GM18867 (cell line): ENCODE results near the gene SS18L1.

Experiments
- ATAC-seq: cut with Tn5 transposase; IDR thresholded peaks from one replicate; pipeline ENCODE4 v1.9.1; 2021; ENCODE audit warnings: mild to moderate bottlenecking, moderate library complexity; ENCODE audit not compliant: unreplicated experiment

The SS18L1 gene

DNA sequence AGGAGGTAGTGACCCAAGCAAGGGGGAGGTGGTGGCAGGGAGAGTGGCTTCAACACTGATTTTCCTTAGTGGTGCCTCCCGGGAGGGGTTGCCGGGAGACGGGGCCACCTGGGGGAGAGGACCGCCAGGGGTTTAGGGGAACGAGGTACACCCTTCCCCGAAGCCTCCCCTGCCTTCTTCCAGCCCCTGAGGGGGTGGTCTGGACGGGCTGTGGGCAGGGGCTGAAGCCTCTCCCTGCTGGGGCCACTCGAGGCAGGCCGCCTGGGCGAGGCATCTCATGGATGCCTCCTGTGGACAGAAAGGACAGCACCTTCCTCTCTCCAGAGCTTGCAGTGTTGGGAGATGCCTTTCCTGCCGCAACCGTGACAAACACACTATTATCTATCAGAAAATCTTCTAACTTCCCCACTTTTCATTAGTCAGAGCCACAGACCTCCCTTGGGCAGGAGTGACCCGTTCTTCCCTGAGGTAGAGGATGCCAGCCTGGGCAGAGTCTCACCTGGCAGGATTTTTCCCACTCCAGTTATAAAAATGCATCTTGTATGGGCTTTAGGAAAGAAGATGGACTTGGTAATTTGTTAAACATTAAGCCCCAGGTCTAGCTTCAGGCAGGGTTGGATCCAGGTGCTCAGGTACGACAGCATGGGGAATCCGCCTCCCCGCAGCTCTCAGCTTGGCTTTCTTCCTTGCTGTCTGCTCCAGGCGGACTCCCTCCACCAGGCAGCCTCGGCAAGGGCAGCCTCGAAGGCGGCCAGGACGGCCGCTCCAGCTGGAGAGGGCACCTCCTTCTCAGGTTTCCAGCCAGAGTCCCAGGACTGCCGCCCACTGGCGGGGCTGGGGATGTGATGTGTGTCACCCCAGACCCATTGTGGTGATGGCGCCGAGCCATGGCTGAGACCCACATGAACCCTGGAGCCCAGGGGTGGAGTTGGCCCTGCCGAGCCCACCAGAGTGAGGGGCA, 65.5 kb downstream of the SS18L1 start:
- no peak for ATAC-seq

DNA sequence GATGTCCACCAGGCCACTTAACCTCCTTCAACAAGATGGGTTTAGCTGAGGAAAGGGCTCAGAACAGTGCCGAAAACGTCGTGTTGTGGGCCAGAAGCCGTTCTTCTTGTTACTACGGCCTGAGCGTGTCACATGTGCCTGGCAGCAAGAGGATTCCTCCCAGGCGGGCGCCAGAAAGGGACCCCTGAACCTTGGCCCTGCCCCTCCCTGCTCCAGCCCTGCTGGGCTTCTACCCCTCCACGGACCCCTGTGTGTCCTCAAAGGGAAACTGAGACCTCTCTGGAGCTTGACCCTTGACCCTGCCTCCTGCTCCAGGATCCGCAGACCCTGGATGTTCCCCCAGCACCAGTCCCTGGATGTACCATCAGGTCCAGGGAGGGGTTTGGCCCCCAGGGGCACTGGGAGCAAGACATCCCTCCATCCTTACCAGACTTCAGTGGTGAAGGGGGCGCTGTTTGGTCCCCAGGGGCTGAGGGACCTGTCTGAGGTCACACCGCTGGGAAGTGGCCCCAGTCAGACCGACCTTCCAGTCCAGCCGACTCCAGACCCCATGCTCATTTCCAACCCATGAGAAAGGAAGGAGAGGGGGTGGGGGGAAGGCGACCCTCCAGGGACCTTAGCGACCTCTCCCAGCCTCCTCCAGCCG, 66.4 kb downstream of the SS18L1 start:
- ATAC-seq, result no peak

DNA sequence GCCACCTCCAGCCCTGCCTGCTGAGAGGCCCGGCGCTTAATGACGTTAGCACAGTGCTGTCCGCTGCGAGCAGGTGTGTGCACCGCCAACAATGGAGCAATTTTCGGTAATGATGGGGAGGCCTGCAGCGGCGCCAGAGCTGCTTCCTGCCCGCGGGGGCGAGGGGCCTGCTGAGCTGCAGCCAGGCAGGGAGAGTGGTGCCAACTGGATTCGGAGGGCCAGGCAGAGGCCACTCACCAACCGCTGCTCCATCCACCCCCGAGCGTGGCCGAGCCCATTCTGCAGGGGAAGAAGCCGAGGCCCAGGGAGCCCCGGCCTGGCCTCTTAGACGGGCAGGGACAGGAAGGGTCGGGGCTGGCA, 66.9 kb downstream of the SS18L1 start:
- ATAC-seq, result no peak

DNA sequence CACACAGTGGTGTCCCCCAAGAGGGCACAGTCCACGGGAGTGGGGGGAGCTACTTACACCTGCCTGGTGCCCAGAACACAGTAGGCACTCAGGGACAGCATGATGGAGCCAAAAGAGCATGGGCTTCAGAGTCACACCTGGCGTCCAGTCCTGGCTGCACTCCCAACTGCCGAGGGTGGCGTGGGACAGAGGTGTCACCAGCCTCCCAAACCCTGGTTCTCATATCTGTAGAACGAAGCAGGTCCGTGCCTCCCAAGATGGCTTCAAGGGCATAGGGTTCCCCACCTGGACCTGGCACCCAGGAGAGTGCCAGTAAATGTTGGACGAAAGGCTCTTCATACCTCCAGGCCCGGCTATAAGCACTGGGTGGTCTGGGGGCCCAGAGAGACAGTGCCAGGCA, 67.6 kb downstream of the SS18L1 start:
- ATAC-seq, result no peak

DNA sequence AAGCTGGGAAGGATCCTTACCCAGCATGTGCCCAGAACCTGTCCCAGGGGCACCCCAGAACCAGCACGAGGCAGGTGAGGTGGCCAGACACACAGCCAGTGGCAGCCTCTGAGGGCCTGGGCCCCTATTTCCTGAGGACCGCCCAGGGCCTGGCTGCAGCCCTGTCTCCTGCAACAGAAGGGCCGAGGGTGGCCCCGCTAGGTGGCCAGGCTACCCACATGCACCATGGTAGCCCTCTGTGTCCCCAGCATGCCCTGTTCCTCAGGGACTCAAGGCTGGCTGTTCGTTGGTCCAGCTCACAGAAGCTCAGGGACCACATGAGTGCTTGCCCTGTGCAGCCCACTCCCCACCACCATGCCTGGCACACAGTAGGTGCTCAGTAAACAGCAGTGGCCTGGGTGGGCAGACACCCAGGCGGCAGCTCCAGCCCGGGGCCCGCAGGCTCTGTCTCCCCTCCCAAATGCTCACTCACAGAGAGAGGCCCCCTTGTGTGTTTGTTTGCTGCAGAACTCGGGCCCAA, 68.3 kb downstream of the SS18L1 start:
- no peak for ATAC-seq

DNA sequence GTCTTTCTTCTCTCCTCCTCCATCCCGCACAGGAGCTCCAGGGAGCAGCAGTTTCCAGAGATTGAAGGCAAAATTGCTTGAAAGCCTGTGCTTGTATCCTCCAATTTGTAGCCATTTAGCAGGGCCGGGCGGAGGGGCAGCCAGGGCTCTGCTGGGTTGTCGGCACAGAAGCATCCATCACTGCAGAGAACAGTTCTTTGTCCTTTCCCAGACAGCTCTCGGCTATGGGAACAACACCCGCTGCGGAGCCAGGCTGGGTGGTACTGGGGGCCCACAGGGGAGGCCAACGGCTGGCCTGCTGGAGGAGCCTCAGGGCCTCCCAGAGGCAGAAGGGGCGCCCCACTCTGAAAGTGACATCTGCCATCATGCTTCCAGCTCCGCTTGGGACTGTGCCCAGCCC, 68.7 kb downstream of the SS18L1 start:
- ATAC-seq, result no peak

DNA sequence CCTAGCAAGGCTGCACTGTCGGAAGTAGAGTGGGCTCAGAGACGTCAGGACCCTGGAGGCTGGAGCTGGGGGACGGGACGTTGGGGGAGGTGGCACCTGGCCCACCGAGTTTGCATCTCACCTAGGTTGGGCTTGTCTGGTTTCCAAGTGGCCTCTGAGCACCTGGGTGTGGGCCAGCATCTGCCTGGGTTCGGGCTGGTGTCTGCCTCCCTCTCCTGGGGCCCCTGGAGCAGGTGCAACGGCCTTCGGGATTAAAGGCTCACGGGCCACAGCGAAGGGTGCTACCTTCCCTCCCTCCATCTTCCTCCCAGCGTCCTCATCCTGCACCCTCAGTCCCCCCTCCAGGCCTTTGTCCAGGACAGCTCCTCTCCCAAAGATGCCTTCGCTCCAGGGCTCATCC, 70.5 kb downstream of the SS18L1 start:
- no peak for ATAC-seq

DNA sequence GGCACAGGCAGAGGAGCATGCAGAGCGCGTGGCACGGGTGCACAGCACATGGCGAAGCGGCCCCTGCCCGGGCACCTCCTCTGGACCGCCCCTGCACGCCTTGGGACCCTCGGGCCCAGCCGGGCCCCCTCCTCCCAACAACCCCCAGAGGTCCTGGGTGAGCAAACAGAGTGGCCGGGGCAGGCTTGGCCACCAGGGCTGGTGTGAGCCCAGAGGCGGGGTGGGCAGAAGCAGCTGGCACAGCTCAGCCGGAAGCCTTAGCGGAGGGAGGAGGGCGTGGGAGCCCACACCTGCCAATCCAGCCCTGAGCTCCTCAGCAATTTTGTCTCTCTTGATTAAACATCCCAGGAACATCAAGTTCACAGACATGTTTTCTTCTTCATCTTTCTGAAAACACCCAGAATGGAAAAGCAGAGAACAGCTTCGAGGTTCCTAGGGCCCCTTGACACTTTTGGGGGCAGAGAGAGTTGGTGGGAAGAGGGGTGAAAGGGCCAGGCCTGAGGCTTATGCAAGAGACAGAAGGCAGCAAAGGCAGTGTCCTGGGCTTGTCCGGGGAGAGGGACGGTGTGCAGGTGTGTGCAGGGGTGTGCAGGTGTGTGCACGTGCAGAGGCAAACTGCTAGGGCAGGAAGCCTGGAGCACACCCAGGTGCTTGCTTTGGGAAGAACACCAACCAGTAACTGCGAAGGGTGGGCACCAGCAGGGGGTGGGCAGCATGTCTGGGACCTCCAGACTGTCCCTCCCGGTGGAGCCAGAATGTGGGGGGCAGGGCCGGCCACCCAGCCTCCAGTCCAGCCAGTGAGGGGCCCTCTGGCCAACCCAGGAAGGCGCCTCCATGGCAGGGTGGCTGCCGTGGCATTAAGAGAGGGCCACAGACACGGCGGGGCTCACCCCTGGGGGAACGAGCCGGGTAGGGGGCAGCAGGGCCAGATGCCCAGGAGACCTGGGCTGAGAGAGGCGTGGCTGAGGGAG, 71.7 kb downstream of the SS18L1 start:
- no peak for ATAC-seq

DNA sequence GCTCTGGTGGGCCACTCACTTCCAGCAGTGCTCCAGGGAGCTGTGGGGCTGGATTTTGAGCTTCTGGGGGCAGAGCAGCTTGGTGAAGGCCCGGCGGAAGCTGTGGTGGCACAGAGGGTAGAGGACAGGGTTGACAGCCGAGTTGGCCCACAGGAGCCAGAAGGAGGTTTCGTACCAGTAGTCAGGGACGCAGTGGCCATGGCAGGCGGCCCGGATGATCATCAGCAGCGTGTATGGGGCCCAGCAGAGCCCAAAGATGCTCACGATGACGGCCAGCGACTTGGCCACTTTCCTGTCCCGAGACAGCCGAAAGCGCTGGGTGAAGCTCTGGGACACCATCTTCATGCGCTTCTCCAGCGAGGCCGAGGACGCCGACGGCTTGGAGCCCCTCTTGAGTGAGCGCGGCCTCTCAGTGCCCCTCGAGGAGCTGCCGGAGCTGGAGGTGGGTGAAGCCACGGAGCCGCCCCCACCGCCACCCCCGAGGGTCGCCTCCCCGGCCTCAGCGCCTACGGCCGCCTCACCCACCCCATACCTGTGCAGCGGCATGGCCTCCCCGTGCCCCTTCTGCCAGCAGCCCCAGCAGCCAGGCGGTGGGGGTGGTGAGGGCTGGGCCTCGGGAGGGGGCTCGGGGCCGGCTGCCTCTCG, 72.5 kb downstream of the SS18L1 start:
- ATAC-seq, result no peak

DNA sequence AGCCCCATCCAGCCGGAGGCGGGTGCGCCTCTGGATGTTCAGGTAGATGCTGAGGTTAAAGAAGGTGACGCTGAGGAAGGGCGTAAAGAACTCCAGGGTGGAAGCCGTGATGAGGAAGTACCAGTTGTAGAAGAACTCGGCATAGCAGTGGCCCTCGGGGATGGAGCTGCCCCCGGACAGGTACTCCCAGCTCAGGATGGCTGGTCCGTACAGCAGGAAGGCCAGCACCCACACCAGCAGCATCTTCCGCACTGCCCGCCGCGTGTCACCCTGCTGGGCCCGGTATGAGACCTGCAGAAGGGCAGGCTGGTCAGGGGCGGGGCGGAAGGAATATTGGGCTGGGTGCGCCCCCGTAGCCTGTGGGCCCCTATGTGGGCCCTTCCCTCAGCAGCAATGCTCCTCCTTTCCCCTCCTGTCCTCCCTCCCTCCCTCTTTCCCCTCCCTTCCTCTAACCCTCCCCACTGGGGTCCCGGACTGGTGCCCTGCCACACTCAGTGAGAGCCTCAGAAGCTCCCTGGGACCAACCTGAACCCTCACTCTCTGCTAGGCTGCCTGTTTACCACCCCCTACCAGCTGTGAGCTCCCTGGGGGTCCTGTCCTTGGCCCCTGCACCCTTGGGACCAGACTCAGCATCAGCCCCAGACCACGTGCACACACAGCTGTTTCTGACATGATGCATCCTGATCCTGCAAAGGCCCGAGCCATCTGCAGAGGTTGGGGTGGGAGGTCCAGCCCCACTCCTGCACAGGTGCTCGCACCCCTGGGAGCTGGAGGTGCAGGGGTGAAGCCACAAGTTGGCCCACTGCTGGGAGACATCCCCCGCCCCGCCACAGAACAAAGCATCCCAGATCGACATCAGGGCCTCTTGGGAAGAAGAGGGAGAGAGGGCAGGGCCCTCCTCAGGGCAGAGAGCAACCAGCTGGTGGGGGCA, 73.3 kb downstream of the SS18L1 start:
- ATAC-seq, result no peak

DNA sequence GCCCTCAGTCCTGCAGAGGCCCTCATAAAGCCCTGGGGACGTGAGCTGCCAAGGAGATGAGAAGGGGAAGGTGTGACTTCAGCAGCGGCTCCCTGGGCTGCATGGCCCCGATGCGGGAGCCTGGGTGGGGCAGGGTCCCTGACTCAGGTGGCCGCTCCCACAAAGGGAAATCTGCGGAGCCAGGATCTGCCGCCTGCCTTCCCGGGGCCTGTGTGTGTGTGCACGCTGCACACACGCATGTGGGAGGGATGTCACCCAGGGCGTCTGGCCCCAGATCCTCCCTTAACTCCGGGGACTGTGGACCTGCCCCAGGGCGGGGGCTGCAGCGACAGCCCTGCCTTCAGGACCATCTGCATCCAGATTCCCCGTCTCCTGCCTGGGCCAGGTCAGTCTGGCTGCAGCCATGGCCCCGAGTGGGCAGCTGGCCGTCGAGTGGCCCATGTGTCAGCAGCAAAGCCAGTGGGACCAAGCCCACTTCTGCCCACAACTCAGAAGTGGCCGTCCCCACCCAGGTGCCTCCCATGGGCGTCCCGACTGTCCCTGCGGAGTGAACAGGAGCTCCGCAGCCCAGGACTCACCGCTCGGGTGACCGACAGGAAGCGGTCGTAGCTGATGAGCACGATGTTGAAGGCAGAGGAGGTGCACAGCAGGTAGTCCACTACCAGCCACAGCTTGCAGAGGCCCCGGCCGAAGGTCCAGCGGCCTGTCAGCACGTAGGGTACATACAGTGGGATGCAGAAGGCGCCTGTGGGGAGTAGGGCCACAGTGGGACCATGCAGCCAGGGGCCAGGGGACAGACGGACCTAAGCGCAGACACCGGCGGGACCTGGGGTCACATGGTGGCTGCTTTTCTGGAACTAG, 74.6 kb downstream of the SS18L1 start:
- no peak for ATAC-seq

DNA sequence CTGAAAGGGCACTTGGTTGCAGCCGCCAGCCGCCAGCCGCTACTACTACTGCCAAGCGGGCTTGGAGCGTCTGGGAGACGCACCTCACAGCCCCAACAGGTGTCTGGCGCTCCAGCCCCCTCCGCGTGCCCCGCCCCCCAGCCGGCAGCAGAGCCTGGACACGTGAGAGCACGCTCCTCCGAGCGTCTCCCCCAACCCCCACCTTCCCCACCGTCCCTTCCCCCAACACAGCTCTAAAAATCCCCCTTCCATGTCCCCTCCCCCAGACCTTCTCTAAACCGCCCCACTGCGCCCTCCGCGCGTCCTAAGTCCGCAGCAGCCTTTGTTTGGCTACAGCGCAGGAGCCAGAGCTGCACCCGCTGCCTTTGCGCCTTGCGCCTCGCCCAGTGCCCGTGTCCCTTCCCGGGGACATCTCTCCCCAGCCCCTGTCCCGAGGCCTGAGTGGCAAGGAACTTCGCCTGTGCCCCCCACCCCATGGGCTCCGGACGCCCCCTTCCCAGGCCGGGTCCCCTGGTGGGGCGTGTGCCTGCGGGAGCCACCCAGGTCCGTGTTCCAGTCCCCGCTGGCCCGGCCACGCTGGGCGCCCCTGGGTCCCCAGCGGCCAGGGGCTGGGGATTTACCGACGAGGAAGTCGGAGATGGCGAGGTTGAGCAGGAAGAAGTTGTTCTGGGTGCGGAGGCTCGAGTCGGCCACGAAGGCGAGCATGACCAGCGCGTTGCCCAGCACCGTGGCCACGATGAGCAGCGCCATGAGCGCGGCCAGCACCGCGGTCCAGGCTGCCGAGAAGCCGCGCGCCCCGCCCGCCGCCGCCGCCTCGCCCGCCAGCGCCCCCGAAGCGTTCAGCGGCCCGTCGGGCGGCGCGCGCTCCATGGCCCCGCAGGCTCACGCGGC, 75.8 kb downstream of the SS18L1 start:
- ATAC-seq, result no peak

DNA sequence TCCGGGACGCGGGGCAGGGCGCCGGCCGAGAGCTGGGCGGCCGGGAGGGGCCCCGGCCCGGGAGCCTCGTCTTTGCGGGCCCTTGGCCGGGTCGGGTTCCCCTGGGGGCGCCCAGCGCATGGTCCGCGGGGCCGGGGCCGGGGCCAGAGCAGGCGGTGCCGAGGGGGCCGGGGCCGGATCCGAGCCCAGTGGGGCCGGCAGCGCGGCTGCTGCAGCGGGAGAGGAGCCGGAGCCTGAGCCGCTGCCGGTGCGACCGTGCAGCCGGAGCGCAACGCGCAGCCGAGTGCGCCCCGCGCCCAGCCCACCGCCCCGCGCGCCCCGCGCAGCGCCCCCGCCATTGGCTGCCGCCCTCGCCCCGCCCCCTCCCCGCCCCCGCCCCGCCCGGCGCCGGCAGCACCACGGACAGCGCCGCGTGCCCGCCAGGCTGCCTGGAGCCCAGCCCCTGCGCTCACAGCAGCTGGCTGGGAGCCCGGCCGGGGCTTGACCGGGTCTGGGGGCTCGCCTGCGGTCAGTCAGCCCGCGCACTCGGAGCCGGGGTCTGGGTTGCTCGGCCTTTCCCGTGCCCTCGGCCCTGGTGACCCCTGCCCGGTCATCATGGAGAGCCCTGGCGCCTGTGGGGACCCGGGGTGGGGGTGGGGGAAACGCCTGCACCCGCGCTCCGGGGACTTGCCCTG, 76.6 kb downstream of the SS18L1 start, which contains the start of gene HRH3:
Gene HRH3 (minus strand): TSS at position 287 of the 674 bp plus-strand sequence. CDS start 308 bp downstream, outside the sequence.
- peak; percentile 39 for ATAC-seq

DNA sequence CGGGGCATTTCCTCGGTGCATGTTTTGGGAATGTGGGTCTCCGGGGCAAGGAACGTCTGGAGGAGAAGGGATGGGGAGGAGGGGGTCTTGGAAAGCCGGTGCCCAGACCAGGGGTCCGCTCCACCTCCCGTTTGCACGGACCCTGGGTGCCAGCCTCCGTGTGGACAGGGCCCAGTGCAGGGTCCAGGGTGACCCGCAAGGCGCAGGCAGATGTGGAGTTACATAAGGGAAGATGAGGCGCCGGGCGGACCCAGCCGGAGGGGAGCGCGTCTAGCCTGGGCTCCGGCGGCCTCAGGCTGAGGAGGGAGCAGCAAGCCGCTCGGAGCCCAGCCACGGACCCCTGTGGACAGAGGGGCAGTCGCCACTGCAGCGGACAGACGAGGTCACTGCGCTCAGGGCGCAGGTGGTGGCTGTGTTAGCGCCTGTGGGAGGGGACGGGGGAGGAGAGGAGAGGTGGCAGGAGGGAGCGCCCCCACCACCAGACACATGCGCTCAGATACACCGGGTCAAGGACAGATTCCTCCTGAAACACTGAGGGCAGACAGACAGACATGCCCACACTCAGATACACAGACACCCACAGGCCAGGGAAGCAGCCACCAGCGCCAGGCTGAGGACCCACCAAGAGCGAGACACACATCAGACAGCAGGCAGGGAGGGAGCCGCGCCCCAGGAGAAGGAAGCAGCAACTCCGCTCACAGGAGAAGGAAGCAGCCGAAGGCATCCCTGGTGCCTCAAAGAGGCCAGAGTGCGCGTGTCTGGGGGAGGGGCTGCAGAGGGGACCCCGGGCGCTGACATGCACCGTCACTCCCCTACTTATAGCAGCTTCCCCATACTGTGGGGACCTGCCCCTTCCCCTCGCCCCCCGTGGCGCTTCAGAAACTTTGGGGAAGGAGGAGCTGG, 77.3 kb downstream of the SS18L1 start:
- ATAC-seq, result no peak

DNA sequence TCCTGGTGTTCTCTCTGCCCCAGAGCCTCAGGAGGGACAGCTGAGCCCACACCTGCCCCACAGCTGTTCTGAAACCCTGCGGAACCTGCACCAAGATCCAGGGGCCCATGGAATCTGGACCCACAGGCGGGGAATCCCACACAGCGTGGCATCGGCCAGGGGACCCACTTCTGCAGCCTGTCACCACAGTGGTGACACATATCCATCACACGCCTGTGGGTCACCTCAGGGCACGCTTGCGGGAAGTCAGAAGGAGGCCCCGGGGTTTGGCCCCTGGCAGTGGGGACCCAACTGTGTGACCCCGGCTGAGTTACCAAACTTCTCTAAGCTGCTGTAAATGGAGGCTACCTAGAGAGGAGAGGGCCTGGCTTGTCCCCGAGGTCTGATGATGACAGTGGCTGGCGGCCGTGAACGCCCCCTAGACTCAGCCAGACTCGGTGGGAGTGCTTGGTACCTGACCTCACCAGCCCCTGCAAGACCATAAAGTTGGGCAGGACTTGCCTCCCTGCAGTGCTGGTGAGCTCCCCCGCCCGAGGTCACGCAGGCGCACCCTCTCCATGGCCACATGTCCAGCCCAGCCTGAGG, 78.8 kb downstream of the SS18L1 start:
- no peak for ATAC-seq
